Renal cortex interstitium (tissue), 11 donors: ENCODE data around the gene ZNF69. TPM values are rescaled to one million over a fixed set of nuclear protein-coding genes. Genes with fewer than 3 reads are reported as not detected.
"Not testable (repeated sequence)": the region's sequence is repeated elsewhere in the genome, so short reads cannot be mapped to it uniquely, and the experiment has no call there.

Experiments used
- DNase-seq, 11 donors: peaks; one replicate each; pipeline ENCODE4 v3.0.0-alpha.2; 2013; ENCODE audit warnings: low read depth in 9 of 11, low spot score in 4 of 11; ENCODE audit errors: extremely low read depth in 1 of 11
- polyA plus RNA-seq, 3 donors: library from polyadenylated mRNA; unstranded; fragments of 120-200 nt; gene quantifications; one replicate each; pipeline ENCODE4 v1.2.1, GENCODE V29; 2013; ENCODE audit not compliant: insufficient read length in 3 of 3

ZNF69 gene
- polyA plus RNA-seq, 3 donors: 17.4 to 27.5 (median 19.1) TPM

DNA sequence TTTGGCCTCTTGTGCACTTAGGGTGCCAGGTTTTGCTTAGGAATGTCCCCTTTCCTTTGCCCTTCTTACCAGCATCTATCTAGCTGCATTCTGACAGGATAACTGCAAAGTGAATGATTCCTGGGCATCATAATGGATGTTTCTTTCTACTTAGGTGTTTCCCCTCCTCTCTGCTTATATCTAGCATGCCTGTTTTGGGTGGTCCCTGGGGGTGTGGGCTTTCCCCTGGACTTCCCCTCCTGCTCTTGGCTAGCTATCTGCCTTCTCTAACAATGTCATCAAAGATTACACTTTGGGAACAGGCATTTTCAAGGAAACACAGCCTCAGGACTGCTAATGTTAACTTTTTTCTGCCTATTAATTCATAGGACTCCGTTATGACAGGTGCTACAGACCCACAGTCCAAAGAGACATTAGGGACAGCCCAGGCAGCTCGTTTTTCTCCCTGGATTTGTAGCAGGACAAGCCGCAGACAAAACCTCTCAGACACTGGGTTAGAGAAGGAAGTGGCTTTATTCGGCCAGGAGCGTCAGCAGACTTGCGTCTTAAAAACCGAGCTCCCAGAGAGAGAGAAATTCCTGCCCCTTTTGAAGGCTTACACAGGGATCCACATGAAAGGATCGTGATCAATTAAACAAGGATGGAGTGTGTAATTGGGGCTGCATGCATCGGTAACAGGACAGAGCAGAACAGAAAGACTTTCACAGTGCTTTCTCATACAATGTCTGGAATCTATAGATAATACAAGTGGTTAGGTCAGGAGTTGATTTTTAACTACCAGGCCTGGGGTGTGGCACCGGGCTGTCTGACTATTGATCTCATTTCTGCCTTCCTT lies 54.6 kb downstream of the ZNF69 start:
- DNase-seq: no peak

DNA sequence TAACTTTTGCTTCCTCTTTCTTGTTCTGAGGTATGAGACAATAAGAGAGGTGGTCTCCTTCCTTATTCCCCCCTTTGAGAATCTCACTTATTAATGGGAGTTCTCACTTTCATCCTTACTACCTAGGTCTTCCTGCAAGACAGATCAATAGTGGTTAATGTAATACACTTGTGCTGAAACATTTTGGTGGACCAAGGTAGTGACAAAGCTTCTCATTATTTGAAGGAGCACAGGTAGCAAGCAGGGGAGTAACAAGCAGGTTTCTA lies 55.2 kb downstream of the ZNF69 start:
- DNase-seq: no peak

DNA sequence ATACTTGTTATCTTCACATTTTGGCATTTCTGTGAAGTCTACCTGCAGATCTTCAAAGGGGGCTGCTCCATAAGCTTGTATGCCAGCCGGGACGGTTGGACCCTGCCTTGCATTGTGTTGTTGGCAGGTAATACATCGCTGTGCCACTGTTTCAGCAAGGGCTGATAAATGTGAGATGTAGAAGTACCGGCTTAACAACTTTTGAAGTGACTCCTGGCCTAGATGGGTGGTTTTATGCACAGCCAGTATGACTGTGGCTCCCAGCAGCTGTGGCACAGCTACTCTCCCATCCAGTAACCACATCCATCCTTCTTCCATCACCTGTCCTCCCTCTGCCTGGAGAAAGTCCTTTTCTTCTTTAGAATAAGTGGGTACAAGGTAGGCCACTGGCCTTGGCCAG lies 57.1 kb downstream of the ZNF69 start:
- DNase-seq: no peak

DNA sequence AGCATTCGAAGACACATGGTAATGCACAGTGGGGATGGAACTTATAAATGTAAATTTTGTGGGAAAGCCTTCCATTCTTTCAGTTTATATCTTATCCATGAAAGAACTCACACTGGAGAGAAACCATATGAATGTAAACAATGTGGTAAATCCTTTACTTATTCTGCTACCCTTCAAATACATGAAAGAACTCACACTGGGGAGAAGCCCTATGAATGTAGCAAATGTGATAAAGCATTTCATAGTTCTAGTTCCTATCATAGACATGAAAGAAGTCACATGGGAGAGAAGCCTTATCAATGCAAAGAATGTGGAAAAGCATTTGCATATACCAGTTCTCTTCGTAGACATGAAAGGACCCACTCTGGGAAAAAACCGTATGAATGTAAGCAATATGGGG lies 61.1 kb downstream of the ZNF69 start:
- DNase-seq: no peak

DNA sequence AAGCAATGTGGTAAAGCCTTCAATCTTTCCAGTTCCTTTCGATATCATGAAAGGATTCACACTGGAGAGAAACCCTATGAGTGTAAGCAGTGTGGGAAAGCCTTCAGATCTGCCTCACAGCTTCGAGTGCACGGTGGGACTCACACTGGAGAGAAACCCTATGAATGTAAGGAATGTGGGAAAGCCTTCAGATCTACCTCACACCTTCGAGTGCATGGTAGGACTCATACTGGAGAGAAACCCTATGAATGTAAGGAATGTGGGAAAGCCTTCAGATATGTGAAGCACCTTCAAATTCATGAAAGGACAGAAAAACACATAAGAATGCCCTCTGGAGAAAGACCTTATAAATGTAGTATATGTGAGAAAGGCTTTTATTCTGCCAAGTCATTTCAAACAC lies 61.6 kb downstream of the ZNF69 start:
- no peak for DNase-seq

DNA sequence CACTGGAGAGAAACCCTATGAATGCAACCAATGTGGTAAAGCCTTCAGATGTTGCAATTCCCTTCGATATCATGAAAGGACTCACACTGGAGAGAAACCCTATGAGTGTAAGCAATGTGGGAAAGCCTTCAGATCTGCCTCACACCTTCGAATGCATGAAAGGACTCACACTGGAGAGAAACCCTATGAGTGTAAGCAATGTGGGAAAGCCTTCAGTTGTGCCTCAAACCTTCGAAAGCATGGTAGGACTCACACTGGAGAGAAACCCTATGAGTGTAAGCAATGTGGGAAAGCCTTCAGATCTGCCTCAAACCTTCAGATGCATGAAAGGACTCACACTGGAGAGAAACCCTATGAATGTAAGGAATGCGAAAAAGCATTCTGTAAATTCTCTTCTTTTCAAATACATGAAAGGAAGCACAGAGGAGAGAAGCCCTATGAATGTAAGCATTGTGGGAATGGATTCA lies 62.1 kb downstream of the ZNF69 start:
- DNase-seq: not testable (repeated sequence)

DNA sequence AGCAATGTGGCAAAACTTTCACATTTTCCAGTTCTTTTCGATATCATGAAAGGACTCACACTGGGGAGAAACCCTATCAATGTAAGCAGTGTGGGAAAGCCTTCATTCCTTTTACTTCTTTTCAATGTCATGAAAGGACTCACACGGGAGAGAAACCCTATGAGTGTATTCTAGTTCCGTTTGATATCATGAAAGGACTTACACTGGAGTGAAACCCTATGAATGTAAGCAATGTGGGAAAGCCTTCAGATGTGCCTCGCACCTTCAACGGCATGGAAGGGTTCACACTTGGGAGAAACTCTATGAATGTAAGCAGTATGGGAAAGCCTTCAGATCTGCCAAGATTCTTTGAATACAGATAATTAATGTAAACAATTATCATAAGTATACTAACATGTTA lies 62.7 kb downstream of the ZNF69 start:
- no peak for DNase-seq

Other genes starting within 250 kb of the ZNF69 start
- gene ZNF823, start 148.8 kb upstream of the ZNF69 start, polyA plus RNA-seq: 10 to 100 TPM in 2 of 3 donors, 1 to 10 TPM in 1; 9.9 to 11.2 (median 10.7) TPM
- 10 to 100 TPM; 13.5 to 18.4 (median 15.6) TPM for gene ZNF441, start 120.8 kb upstream of the ZNF69 start, polyA plus RNA-seq
- 1 to 10 TPM; 3.8 to 4.8 (median 4.0) TPM for gene ZNF491, start 89.3 kb upstream of the ZNF69 start, polyA plus RNA-seq
- 10 to 100 TPM; 12.7 to 21.5 (median 15.6) TPM for gene ZNF440, start 73.5 kb upstream of the ZNF69 start, polyA plus RNA-seq
- 10 to 100 TPM; 17.5 to 27.4 (median 24.0) TPM for gene ZNF439, start 39.1 kb upstream of the ZNF69 start, polyA plus RNA-seq
- 10 to 100 TPM; 13.1 to 25.3 (median 18.3) TPM for gene ZNF700, start 37.3 kb downstream of the ZNF69 start, polyA plus RNA-seq
- gene ZNF763, start 77.3 kb downstream of the ZNF69 start, polyA plus RNA-seq: 10 to 100 TPM in 1 of 3 donors, 1 to 10 TPM in 2; 6.6 to 11.7 (median 9.1) TPM
- 10 to 100 TPM; 14.3 to 21.8 (median 17.9) TPM for gene ZNF433, start 147.9 kb downstream of the ZNF69 start, polyA plus RNA-seq
- gene ZNF878, start 165.2 kb downstream of the ZNF69 start, polyA plus RNA-seq: 1 to 10 TPM; 1.1 to 2.0 (median 1.9) TPM
- 10 to 100 TPM; 27.1 to 30.2 (median 29.8) TPM for gene ZNF844, start 176.9 kb downstream of the ZNF69 start, polyA plus RNA-seq